Parathyroid adenoma (tissue), 2 donors: Measurements from ENCODE around the gene CAPN13.

ENCODE experiments used
- H2AFZ ChIP-seq: fragments of 300-600 bp; sonication (generic); one replicate; pipeline ENCODE4 v1.7.0; 2017; ENCODE audit warnings: antibody characterized with exemption, mild to moderate bottlenecking
- H3K27ac ChIP-seq: fragments of 300-600 bp; sonication (generic); one replicate; pipeline ENCODE4 v1.7.0; 2017
- H3K27me3 ChIP-seq: fragments of 300-600 bp; sonication (generic); one replicate; pipeline ENCODE4 v1.7.0; 2017; ENCODE audit warnings: low read length; ENCODE audit not compliant: control insufficient read depth, insufficient read depth
- H3K36me3 ChIP-seq: fragments of 300-600 bp; sonication (generic); one replicate; pipeline ENCODE4 v1.7.0; 2017; ENCODE audit warnings: low read length; ENCODE audit not compliant: control insufficient read depth, insufficient read depth
- H3K4me1 ChIP-seq: fragments of 300-600 bp; sonication (generic); one replicate; pipeline ENCODE4 v1.7.0; 2017; ENCODE audit warnings: control low read depth
- H3K4me2 ChIP-seq: fragments of 300-600 bp; sonication (generic); one replicate; pipeline ENCODE4 v1.7.0; 2017; ENCODE audit warnings: low read length
- H3K4me3 ChIP-seq: fragments of 300-600 bp; sonication (generic); one replicate; pipeline ENCODE4 v1.7.0; 2017; ENCODE audit warnings: low read depth, low read length
- H3K79me2 ChIP-seq: fragments of 300-600 bp; sonication (generic); one replicate; pipeline ENCODE4 v1.7.0; 2017; ENCODE audit warnings: control low read depth
- H3K9ac ChIP-seq: fragments of 300-600 bp; sonication (generic); one replicate; pipeline ENCODE4 v1.7.0; 2017; ENCODE audit warnings: mild to moderate bottlenecking
- H3K9me3 ChIP-seq: fragments of 300-600 bp; sonication (generic); one replicate; pipeline ENCODE4 v1.7.0; 2017; ENCODE audit warnings: low read length; ENCODE audit not compliant: control insufficient read depth
- TF ChIP-seq, protein P1 (sequence below): fragments of 300-600 bp; sonication (generic); IDR thresholded peaks from one replicate; pipeline ENCODE4 v1.7.0; 2017; ENCODE audit warnings: antibody characterized with exemption, mild to moderate bottlenecking
- donor health status: primary hyperparathyroidism.

CAPN13 gene

DNA sequence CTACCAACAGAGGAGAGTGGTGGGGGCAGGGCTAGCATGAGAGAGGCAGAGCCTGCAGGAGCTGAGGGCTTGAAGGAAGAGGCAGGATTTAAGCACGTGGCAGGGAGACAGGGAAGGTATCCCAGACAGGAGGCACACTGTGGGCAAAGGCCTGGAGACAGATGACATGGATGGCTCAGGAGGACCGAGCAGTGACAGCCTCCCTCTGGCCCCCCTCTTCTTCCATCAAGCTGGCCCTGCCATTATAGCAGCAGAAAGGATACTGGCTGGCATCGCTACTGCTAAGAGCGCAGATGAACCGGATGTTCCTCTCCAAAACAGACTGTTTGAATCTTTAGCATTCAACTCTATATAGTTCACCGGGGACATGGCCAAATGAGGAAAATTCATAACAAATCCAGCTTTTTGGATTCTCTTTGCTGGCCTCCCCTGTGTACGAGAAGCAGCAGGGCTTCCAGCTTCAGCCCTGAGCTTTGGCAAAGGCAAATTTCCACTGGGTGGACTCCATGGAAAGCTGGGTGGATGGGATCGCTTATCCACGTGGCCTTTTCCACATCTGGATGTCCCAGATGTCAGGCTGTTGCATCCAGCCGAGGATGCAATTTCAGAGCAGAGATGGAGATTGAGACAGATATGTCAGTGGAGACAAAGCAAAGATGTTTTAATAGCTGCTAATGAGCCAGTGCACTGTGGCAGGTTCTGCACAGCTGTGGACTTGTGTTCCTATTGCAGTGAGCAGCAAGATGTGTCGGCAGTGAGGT is 36.2 kb downstream of the CAPN13 start:
- no peaks in the 10 kb centered on the region for H3K9me3 ChIP-seq
- no peaks in the 10 kb centered on the region for H3K79me2 ChIP-seq
- H3K27ac ChIP-seq, result no peak overlapping the region
- no peak overlapping the region for H3K4me3 ChIP-seq
- H3K27me3 ChIP-seq, result no peaks in the 10 kb centered on the region
- no peaks in the 10 kb centered on the region for H3K36me3 ChIP-seq
- TF ChIP-seq, protein P1, sequence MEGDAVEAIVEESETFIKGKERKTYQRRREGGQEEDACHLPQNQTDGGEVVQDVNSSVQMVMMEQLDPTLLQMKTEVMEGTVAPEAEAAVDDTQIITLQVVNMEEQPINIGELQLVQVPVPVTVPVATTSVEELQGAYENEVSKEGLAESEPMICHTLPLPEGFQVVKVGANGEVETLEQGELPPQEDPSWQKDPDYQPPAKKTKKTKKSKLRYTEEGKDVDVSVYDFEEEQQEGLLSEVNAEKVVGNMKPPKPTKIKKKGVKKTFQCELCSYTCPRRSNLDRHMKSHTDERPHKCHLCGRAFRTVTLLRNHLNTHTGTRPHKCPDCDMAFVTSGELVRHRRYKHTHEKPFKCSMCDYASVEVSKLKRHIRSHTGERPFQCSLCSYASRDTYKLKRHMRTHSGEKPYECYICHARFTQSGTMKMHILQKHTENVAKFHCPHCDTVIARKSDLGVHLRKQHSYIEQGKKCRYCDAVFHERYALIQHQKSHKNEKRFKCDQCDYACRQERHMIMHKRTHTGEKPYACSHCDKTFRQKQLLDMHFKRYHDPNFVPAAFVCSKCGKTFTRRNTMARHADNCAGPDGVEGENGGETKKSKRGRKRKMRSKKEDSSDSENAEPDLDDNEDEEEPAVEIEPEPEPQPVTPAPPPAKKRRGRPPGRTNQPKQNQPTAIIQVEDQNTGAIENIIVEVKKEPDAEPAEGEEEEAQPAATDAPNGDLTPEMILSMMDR, result no peak
- H3K9ac ChIP-seq, result no peak overlapping the region
- no peak overlapping the region for H3K4me2 ChIP-seq
- no peaks in the 10 kb centered on the region for H3K4me1 ChIP-seq
- H2AFZ ChIP-seq, result no peak overlapping the region

DNA sequence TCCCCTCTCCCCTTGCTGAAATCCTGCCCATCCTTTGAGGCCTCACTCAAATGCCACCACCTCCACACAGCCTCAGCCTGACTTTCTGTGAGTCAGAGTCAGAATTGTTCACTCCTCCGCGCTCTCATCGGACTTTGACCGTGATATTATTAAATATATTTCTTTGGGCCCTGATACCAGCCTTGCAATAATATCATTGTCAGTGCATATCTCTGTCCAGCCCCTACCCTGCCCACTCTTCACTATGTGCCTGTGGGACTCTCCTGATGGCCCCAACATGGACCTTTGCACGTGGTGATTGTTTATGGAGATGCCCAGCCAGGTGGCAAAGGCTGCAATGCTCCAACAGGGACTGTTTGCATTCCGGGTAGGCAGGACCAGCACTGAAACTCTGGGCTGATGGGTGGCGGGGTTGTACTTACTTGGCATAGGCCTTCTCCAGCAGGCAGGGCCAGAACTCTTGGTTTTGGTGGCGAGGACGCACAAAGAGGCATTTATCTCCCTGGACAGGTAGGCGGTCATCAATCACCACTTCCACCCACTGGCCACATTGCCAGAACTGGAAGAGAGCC is 37.3 kb downstream of the CAPN13 start:
- Histone ChIP-seq H3K4me1 (no peaks in the 10 kb centered on the region), H3K79me2 (no peaks in the 10 kb centered on the region), H3K36me3 (no peaks in the 10 kb centered on the region), H3K4me2 (no peak overlapping the region), H3K27ac (no peak overlapping the region), H2AFZ (no peak overlapping the region), H3K27me3 (no peaks in the 10 kb centered on the region), H3K4me3 (no peak overlapping the region), H3K9me3 (no peaks in the 10 kb centered on the region), H3K9ac (no peak overlapping the region)
- TF ChIP-seq, protein P1, result no peak

GRCh38 chr2:30769481-30769780 is 37.8 kb downstream of the CAPN13 start:
- Histone ChIP-seq H3K4me1 (no peaks in the 10 kb centered on the region), H3K4me3 (no peak overlapping the region), H3K9ac (no peak overlapping the region), H3K36me3 (no peaks in the 10 kb centered on the region), H2AFZ (no peak overlapping the region), H3K4me2 (no peak overlapping the region), H3K9me3 (no peaks in the 10 kb centered on the region), H3K27ac (no peak overlapping the region), H3K27me3 (no peaks in the 10 kb centered on the region), H3K79me2 (no peaks in the 10 kb centered on the region)
- TF ChIP-seq, protein P1, result no peak

- Histone ChIP-seq H3K9me3 (no peaks in the 10 kb centered on the region), H3K27ac (no peak overlapping the region), H2AFZ (no peak overlapping the region), H3K4me3 (no peak overlapping the region), H3K4me1 (no peaks in the 10 kb centered on the region), H3K36me3 (no peaks in the 10 kb centered on the region), H3K4me2 (no peak overlapping the region), H3K27me3 (no peaks in the 10 kb centered on the region), H3K9ac (no peak overlapping the region), H3K79me2 (no peaks in the 10 kb centered on the region)
- TF ChIP-seq, protein P1, result no peak
Measured at GRCh38 chr2:30768708-30769480, 38.4 kb downstream of the CAPN13 start.
